ENCODE measurements around the gene SLC1A7. TPM values are rescaled to one million over a fixed set of nuclear protein-coding genes. Genes with fewer than 3 reads are reported as not detected.
A peak's percentile ranks its signal among the peaks of the same experiment; 100 is the strongest.

The SLC1A7 gene
- total RNA-seq, 1 donor from 2014 or later, result 21.1 TPM

DNA sequence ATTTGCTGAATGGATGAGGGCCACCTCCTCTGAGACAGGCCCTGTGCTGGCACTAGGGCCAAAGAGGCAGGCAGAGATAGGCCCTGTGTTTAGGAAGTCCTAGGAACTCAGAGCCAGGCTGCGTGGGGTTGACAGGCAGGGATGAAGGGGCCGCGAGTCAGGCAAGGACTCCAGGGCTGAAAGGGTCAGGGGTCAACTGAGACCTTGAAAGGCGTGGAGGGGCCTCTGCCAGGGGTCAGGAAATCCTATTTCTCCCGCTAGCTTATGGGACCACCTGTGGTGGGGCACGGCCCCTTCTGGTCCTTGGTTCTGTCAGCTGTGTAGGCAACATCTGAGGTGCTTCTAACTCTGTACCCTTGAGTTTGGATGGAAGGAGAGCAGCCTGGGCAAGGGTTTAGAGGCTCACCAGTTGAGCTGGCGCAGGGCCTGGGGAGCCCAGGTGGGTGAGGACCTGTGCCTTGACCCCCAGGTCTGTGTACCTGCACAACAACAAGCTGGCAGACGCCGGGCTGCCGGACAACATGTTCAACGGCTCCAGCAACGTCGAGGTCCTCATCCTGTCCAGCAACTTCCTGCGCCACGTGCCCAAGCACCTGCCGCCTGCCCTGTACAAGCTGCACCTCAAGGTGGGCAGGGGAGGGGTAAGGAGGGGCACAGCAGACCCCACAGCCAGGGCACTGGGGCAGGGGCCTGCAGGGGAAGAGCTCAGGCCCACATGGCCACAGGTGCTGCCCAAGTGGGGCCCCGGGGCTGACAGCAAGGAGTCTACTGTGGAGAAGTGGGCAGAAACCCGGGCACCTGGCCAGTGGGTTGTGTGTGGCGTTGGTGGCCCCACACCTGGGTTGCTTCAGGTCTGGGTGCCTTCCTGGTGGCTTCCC, 65.5 kb downstream of the SLC1A7 start:
- DNase-seq (ENCODE audit: low spot score), result no peak

DNA sequence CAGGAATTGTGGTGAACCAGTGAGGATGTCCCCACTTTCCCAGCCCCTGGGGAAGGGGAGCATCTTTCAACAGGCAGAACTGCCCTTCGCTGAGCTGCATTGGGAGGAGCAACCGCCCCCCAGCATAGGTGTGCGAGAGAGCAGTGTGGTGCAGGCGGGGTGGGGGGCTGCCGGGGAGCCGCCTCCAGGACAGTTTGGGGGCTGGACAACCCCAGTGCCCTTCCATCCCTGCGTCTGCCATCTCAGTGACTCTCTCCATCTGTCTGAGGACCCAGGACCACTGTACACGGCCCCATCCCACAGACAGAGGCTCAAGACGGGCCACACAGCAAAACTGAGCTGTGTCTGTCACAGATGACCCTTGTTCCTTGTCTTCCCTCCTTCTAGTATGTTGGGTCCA, 66.3 kb downstream of the SLC1A7 start:
- DNase-seq (ENCODE audit: low spot score), result no peak

DNA sequence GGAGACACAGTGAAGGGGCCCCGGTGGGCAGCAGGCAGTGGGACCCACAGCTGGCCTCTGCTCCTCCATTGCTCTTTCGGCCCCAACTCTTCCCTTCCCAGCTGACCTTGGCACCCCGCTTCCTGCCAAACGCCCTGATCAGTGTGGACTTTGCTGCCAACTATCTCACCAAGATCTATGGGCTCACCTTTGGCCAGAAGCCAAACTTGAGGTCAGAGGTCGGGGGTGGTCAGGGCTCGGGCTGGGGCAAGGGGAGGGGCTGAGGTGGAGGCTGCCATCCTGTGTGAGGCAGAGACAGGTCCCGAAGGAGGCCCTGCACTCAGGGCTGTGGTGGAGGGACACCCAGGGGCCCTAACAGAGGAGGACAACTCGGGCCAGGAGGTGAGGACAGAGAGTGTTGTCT, 66.7 kb downstream of the SLC1A7 start:
- DNase-seq (ENCODE audit: low spot score), result no peak

DNA sequence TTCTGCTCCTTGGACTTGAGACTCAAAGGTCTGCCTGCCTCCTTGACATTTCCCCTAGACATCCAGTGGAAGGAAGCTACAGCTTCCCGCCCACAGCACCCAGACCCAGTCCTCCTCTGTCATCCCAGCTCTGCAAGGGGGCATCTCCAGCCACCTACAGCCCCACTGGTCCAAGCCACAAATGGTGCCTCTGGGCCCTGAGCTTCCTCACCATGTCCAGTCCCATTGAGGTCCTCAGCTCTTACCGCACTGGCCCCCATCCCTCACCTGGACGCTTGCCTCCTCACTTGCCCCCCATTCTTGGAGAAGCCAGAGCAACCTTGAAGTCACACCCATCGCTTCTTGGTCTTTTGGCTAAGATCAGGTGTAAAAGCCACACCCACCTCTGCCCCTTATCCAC, 67.2 kb downstream of the SLC1A7 start:
- no peak for DNase-seq (ENCODE audit: low spot score)

DNA sequence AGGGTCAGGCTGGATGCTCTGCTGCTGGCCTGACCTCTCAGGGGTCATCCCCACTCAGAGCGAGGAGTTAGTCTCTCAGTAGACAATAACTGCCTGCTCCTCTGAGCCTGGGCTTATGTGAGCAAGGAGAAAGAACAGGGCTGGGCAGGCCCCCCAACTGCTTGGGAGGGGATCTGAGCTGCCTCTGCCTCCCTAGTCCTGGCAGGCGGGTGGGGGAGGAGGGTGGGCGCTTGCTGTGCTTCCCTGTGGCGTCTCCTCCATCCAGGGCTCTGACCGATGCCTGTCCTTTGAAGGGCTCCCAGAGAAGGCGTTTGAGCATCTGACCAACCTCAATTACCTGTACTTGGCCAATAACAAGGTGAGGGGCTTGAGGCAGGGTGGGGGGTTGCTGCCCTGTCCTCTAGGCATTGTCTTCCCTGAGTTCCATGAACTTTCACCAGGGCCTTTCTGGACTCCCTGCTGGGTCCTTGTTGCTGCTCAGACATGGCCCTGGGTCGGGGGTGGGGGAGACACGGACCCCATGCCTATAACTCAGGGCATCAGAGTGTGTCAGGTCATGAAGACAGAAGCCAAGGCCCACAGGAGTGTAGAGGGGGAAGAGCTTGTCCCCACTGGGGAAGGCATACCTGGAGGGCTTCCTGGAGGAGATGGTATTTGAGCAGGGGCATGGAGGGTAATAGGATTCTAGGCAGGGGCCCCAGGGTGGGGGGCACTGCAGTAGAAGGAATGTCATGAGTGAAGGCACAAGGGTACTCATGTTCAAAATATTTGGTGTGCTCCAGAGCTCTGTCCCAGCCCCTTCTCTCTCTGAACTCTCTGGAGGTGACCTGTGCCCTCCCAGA, 67.9 kb downstream of the SLC1A7 start:
- DNase-seq (ENCODE audit: low spot score), result no peak

DNA sequence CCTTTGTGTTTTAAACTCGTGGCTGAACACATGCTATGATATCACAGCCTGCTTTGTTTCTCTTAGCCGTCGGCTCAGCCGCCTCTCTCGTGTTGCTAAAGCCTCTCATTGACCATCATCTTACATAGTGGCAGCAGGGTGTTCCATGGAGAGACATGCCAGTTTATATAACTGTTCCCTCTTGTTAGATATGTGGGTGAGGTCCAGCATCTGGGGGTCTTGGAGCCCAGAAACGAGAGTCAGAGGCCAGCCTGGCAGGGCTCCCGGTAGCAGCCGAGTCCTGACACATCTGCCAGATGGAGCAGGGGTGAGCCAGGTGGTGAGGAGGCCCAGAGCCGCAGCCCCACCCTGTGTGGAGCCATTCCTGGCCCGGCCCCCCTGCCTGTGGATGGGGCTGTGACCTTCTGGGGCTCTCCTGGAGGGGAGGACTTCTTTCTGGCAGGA, 68.5 kb downstream of the SLC1A7 start:
- no peak for DNase-seq (ENCODE audit: low spot score)

DNA sequence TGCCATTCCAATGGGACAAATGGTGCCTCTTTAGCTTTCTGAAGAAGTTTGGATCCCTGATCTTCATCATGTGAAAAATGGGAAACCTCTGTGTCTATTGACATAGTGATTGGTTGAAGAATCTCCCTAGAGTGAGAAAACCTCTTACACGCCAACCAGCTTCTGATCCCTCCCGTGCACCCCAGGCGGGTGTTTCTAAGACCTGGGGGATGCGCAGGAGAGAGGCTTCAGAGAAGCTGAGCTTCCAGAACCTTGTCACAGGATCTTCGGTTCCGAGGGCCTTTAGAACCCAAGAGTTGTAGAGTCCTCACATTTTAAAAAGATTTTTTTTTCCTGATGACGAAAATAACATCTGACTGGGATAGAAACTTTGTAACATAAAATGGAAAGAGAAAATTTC, 69.2 kb downstream of the SLC1A7 start:
- DNase-seq (ENCODE audit: low spot score), result no peak

DNA sequence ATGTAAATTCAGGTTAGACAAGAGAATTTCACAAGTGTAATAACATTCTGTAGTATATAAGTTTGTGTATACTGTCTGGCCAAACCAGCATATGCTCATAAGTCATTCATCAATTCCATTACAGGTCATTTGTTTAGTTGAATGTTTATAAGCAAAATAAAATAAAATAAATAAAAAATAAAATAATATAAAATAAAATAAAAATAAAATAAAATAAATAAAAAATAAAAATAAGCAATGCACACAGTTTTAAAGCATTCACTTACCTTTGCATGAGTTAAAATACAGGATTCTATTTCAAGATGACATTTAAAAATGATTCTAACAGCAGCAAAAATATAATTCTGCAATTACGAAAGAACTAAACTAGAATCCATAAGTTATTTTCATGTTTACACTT, 70.5 kb downstream of the SLC1A7 start:
- DNase-seq (ENCODE audit: low spot score), result no peak

DNA sequence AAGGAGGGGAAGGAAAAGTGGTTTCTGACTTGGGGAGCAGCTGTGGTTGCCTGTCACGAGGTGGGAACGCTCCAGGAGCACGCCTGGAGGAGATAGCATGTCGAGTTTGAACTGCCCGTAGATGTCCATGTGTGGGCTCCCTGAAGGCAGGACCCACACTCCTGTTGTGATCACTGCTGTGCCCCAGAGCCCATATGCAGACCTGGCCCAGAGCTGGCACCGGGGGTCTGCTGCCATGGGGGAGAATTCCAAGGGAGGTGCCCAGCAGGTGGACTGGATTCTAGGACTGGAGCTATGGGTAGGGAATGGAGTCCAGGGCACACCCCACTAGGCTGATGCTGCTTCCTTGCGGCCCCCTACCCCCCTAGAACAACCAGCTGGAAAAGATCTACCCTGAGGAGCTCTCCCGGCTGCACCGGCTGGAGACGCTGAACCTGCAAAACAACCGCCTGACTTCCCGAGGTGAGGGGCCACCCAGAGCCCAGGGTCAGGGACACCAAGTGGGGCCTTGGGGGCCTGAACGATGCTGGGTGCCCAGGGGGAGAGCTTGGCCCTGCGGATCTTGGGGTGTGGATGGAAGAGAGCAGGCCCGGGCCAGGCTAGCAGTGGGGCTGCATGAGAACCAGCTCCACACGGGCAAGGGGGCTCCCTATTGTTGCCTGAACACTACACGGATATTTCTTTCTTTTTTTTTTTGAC, 71.1 kb downstream of the SLC1A7 start:
- no peak for DNase-seq (ENCODE audit: low spot score)

DNA sequence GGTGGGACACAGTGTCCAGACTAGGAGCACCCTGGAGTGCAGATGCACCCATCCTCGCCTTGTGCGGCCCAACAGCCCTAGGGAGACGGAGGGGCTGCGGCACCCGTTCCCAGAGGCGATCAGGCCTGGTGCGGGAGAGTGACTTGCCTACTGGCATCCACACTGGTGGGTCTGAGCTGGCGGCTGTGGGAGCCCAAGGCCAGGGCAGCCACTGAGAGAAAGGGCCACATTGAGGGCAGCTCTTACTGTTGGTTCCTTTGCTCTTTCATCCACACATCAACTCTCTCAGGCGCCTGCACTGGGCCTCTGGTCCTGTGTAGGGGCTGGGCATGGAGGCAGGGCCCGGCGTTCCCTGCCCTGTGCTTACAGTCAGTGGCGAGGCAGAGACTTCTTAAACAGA, 71.8 kb downstream of the SLC1A7 start:
- DNase-seq (ENCODE audit: low spot score), result no peak

DNA sequence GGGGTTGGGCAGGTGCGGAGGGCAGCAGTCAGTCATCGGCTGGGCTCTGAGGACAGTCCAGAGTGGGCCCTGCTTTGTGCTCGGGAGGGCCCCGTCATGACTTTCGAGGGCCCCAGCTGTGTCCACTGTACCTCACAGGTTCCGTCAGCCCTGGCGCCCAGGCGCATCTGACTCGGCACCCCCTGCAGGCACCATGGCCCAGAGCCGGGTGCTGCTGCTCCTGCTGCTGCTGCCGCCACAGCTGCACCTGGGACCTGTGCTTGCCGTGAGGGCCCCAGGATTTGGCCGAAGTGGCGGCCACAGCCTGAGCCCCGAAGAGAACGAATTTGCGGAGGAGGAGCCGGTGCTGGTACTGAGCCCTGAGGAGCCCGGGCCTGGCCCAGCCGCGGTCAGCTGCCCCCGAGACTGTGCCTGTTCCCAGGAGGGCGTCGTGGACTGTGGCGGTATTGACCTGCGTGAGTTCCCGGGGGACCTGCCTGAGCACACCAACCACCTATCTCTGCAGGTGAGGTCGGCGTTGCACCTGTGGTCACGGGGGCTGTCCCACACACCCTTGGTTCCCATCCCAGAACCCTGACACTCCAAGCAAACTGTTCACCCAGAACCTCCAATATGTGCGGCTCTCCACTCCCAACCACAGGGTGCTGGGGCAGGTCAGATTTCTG, 72.6 kb downstream of the SLC1A7 start:
- DNase-seq (ENCODE audit: low spot score), result no peak

DNA sequence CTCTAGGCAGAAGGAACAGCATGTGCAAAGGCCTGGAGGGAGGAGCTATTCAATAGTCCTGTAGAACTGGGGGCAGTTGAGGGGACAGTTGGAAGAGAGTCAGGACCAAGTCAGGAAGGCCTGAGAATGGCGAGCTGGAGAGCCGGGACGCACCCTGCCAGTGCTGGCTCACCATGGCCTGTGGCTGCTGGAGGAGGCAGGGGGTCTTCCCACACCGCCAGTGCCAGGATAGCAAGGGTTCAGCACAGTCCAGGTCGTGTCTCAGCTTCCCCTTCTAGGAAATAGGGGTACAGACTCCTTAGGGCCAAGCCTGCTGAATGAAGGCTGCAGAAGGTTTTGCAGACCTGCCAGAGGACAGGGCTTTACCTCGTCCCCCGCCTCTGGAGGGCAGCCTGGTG, 73.2 kb downstream of the SLC1A7 start:
- no peak for DNase-seq (ENCODE audit: low spot score)

DNA sequence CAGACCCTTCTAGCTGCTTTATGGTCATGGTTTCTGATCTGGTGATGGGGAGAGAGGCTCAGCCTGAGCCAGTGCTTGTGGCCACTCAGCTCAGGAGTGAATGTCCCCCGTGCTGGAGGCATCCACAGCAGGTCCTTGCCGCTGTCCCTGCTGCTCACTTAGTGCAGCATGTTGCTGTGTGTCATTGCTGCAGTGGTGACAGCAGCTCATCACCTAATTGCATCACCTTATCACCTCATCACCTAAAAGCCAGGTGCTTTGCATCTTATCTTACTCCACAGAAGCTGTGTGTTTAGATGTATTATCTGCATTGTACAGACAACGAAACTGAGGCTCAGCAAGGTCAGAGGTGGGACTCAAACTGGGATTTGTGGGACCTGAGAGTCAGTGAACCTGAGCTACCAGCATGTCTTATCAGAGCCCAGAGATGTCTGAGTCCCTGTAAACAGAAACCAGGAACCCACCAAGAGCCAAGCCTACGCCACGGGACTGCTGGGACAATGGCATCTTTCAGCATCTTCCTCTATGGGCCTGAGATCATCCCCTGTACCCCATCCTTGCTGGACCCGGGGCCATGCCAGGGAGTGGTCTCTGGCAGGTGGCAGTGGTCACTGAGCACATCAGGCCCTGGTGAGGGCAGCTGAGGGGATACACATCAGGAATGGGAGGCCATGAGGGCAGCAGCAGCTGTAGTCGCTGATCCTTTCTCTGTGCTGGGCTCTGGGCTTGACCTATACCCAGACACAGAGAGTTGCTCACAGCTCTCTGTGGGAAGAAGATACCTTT, 73.9 kb downstream of the SLC1A7 start:
- DNase-seq (ENCODE audit: low spot score), result no peak

DNA sequence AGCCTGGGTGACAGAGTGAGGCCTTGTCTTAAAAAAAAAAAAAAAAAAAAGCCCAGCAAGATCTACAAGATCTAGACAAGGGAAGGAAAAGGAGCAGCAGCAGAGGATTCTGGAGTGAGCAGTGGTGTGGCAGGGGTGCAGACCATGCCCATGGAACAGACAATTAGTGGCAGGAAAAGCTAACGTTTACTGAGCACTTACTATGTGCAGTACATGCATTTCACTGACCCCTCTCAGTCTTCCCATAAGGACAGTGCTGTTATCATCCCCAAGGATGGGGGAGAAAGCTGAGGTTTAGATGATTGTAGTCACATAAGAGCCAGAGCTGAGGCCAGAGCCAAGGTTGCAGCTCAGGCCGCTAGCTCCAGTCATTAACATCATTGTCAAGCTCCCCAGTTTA, 74.6 kb downstream of the SLC1A7 start:
- DNase-seq (ENCODE audit: low spot score), result no peak

DNA sequence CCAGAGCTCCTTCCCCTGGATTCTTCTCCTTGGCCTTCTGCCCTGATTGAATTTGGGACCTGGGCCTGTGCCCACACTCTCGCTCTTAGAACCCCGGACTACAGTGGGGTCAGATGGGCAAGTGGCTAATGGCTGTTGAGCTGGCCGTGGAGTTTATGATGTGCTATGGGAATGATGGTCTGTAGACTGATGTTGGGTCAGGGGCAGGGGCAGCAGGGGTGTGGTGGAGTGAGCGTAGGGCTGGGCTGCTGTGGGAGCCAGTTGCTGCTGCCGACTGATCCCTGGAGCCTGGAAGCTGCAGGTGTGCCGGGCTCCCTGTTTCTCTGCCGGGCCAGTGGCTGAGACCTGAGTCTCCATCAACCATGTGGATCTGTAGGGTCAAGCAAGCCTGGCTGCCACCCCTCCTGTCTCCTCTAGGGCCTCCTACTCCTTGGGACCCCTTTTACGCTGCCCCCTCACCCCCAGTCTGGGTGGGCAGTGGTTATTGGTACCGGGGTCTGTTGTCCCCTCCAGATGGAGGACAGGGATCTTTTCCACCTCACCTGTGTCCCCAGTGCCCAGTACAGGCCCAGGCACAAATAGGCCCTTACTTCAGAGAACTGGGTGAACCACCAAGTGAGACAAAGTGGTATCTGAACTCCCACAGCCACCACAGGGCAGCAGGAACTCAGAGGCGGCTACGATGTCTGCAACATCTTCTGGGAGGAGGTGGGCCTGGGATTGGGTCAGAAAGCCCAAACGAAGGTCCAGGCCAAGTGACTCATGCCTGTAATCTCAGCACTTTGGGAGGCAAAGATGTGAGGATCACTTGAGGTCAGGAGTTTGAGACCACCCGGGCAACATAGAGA, 75.3 kb downstream of the SLC1A7 start:
- DNase-seq (ENCODE audit: low spot score), result peak; percentile 7

DNA sequence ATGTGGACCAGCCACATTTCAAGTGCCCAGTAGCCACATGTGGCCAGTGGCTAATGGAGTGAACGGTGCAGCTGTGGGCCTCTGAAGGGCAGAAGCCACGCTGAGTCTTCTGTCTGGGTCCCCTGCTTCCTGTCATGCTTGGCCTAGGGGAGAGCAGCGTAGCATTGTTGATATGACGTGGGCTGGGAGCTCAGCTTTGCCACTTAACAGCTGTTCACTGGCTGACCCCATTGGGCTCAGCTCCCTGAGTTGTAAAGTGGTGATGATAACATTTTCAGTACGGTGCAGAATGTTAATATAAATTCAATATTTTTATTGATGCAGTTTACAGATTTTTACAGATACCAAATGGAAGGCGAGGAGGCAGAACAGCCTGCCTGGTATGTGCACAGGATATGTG, 76.0 kb downstream of the SLC1A7 start:
- peak; percentile 10 for DNase-seq (ENCODE audit: low spot score)

DNA sequence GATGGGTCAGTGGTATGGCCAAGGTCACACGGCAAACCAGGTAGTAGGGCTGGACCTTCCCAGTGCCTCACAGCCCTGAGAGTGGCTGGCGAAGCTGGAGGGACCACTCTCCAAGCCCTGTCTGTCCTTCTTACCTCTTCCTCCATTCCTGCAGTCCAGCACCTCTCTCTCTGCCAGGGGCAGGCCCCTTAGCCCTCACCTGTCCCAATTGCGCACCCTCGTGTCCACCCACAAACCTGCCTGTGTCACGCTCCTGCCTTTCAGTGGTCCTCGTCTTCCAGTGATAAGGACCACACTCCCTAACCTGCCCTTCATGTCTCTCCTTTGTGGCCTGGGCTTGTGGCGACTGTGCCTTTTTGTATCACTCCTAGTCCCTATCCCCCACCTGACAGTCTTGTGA, 77.0 kb downstream of the SLC1A7 start:
- peak; percentile 6 for DNase-seq (ENCODE audit: low spot score)

DNA sequence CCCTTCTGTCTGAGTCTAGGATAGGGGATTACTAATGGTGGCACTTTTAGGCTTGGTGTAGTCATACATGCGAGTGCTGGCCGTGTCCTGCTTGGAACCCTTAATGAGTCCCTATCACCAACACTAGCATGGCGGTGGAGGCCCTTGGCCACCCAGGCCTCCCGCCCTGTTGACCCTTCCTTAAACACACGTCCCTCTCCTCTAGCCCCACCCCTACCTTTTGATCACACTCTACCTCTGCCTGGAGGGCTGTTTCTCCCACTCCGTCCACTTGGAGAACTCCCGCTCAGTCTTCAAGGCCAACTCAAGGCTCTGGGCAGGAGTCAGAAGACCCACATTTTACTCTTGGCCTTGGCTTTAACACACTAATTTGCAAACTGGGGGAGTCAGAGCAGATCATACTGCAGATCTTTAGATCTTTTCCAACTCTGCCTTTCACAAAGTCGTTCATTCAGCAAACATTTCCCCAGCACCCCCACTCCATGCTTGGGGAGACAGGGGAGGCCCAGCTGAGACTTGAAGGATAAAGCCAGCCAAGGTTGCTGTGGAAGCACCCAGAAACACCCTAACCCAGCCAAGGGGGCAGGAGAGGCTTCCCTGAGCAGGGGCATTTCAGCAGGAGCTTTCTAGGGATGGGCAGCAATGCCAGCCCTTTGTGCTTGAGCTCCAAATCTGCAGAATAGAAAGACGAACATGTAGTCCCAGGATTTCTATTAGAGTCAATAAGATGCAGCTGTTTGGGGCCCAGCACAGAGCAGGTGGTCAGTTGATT, 78.5 kb downstream of the SLC1A7 start:
- DNase-seq (ENCODE audit: low spot score), result no peak

All from mucosa of gallbladder (tissue), 1 donor.